WTC11 (cell line): ENCODE results near the gene DPYSL4. TPM values are rescaled to one million over a fixed set of nuclear protein-coding genes. Genes with fewer than 3 reads are reported as not detected.

Experiments
- ATAC-seq: fragments of 200-7000 bp; cut with Tn5 transposase; 2 replicates; pipeline ENCODE4 v1.10.0; 2021; ENCODE audit warnings: mild to moderate bottlenecking, moderate library complexity
- CTCF ChIA-PET: fragments of 300-600 bp; sonication (Branson Sonifier 250); formaldehyde crosslinking; loops from one replicate; lab custom pipeline; 2021; ENCODE audit warnings: antibody characterized with exemption; lab: Charles Lee
- POLR2A ChIA-PET: fragments of 350-600 bp; sonication (Branson Sonifier 250); formaldehyde crosslinking; loops from one replicate; lab custom pipeline; 2021; ENCODE audit warnings: antibody characterized with exemption; lab: Charles Lee
- DNase-seq: peaks from one replicate; pipeline ENCODE4 v3.0.0; 2021; ENCODE audit warnings: low spot score
- H3K27ac Mint-ChIP-seq: 2 replicates; pipeline ENCODE4 v1.8.0; 2021; ENCODE audit warnings: mixed read lengths
- H3K27me3 Mint-ChIP-seq: 2 replicates; pipeline ENCODE4 v1.8.0; 2021; ENCODE audit warnings: low read depth, mild to moderate bottlenecking, moderate library complexity, mixed read lengths
- H3K36me3 Mint-ChIP-seq: 2 replicates; pipeline ENCODE4 v1.8.0; 2021; ENCODE audit warnings: mixed read lengths
- H3K4me1 Mint-ChIP-seq: 2 replicates; pipeline ENCODE4 v1.8.0; 2022; ENCODE audit warnings: mixed read lengths
- H3K4me3 Mint-ChIP-seq: 2 replicates; pipeline ENCODE4 v1.8.0; 2021; ENCODE audit warnings: mild to moderate bottlenecking, moderate library complexity, mixed read lengths
- H3K9me3 Mint-ChIP-seq: 2 replicates; pipeline ENCODE4 v1.8.0; 2021; ENCODE audit warnings: mixed read lengths
- AR ChIP-seq: fragments of 250-450 bp; sonication (Bioruptor Pico); IDR thresholded peaks from 2 replicates; pipeline ENCODE4 v1.9.0; 2021; ENCODE audit warnings: mild to moderate bottlenecking
- ATF3 ChIP-seq: sonication (generic); formaldehyde crosslinking; conservative IDR thresholded peaks from 2 replicates; pipeline ENCODE4 v1.8.1; 2022; ENCODE audit warnings: mild to moderate bottlenecking, missing genetic modification reagents
- CBFB ChIP-seq: sonication (generic); formaldehyde crosslinking; IDR thresholded peaks from 2 replicates; pipeline ENCODE4 v1.8.1; 2022; ENCODE audit warnings: mild to moderate bottlenecking, low read depth, missing genetic modification reagents
- CREM ChIP-seq: sonication (generic); formaldehyde crosslinking; IDR thresholded peaks from 2 replicates; pipeline ENCODE4 v1.8.1; 2022; ENCODE audit warnings: mild to moderate bottlenecking, missing genetic modification reagents, moderate library complexity
- ERG ChIP-seq: fragments of 250-450 bp; sonication (Bioruptor Pico); IDR thresholded peaks from 2 replicates; pipeline ENCODE4 v1.8.0; 2021; ENCODE audit warnings: mild to moderate bottlenecking
- FOXJ3 ChIP-seq: sonication (generic); formaldehyde crosslinking; IDR thresholded peaks from 2 replicates; pipeline ENCODE4 v1.9.0; 2021; ENCODE audit warnings: missing genetic modification reagents, mild to moderate bottlenecking, borderline replicate concordance
- FOXK1 ChIP-seq: sonication (generic); formaldehyde crosslinking; IDR thresholded peaks from 2 replicates; pipeline ENCODE4 v1.8.0; 2022; ENCODE audit warnings: mild to moderate bottlenecking, moderate library complexity, missing genetic modification reagents
- JUN ChIP-seq: sonication (generic); formaldehyde crosslinking; IDR thresholded peaks from 2 replicates; pipeline ENCODE4 v1.8.0; 2023; ENCODE audit warnings: mild to moderate bottlenecking, missing genetic modification reagents
- MXD4 ChIP-seq: fragments of 250-450 bp; sonication (Bioruptor Pico); IDR thresholded peaks from 2 replicates; pipeline ENCODE4 v1.8.0; 2021; ENCODE audit warnings: mild to moderate bottlenecking, moderate library complexity, borderline replicate concordance
- NFYB ChIP-seq: sonication (generic); formaldehyde crosslinking; conservative IDR thresholded peaks from 2 replicates; pipeline ENCODE4 v1.8.0; 2022; ENCODE audit warnings: low read depth, missing genetic modification reagents
- NR1H2 ChIP-seq: sonication (generic); formaldehyde crosslinking; IDR thresholded peaks from 2 replicates; pipeline ENCODE4 v1.9.0; 2021; ENCODE audit warnings: mild to moderate bottlenecking, moderate library complexity, missing genetic modification reagents
- OVOL2 ChIP-seq: fragments of 250-450 bp; sonication (Bioruptor Pico); IDR thresholded peaks from 2 replicates; pipeline ENCODE4 v1.9.0; 2021; ENCODE audit warnings: mild to moderate bottlenecking, borderline replicate concordance
- TEAD4 ChIP-seq: sonication (generic); formaldehyde crosslinking; IDR thresholded peaks from 2 replicates; pipeline ENCODE4 v1.8.0; 2022; ENCODE audit warnings: mild to moderate bottlenecking, missing genetic modification reagents
- ZBTB43 ChIP-seq: sonication (generic); formaldehyde crosslinking; IDR thresholded peaks from 2 replicates; pipeline ENCODE4 v1.8.1; 2023; ENCODE audit warnings: mild to moderate bottlenecking, missing genetic modification reagents
- ZNF263 ChIP-seq: sonication (generic); formaldehyde crosslinking; IDR thresholded peaks from 2 replicates; pipeline ENCODE4 v1.8.1; 2022; ENCODE audit warnings: low read depth, mild to moderate bottlenecking, moderate library complexity, missing genetic modification reagents
- ZNF512 ChIP-seq: sonication (generic); formaldehyde crosslinking; IDR thresholded peaks from 2 replicates; pipeline ENCODE4 v1.8.1; 2022; ENCODE audit warnings: missing genetic modification reagents, borderline replicate concordance
- ZNF532 ChIP-seq: fragments of 250-450 bp; sonication (Bioruptor Pico); IDR thresholded peaks from 2 replicates; pipeline ENCODE4 v1.9.0; 2021; ENCODE audit warnings: mild to moderate bottlenecking, borderline replicate concordance
- ZNF671 ChIP-seq: fragments of 250-450 bp; sonication (Bioruptor Pico); IDR thresholded peaks from 2 replicates; pipeline ENCODE4 v1.8.0; 2021; ENCODE audit warnings: mild to moderate bottlenecking
- total RNA-seq: library from RNA; stranded (reverse); gene quantifications from 3 replicates; pipeline ENCODE4 v1.2.3, GENCODE V29; 2021

Gene DPYSL4
- total RNA-seq, 1 experiment from 2014 or later, result 17.0 TPM

GRCh38 chr10:132223611-132224342 is 37.0 kb downstream of the DPYSL4 start (continued):
- TF ChIP-seq ERG (CRISPR knock-in tag) (no peak), ATF3 (CRISPR knock-in tag) (no peak)
- TF ChIP-seq, all 79 proteins: peak for 0

GRCh38 chr10:132224343-132225072 is 37.8 kb downstream of the DPYSL4 start:
- Mint-ChIP-seq H3K9me3 (no peaks in the 10 kb centered on the region), H3K4me1 (peaks cover 3% of the 10 kb centered on the region), H3K27ac (no peak overlapping the region), H3K4me3 (no peak overlapping the region), H3K27me3 (no peaks in the 10 kb centered on the region)
- no peak for ATAC-seq
- POLR2A ChIA-PET, result no interaction called here
- no peak for TF ChIP-seq ZNF671
- no peak for TF ChIP-seq CBFB (CRISPR knock-in tag)
- TF ChIP-seq JUN (CRISPR knock-in tag), result no peak
- TF ChIP-seq ZNF532 (CRISPR knock-in tag), result no peak
- no peak for TF ChIP-seq ZNF512 (CRISPR knock-in tag)
- TF ChIP-seq TEAD4, result no peak
- TF ChIP-seq, all 79 proteins: peak for 0
- no peaks in the 10 kb centered on the region for H3K36me3 Mint-ChIP-seq
- no peak for DNase-seq
- CTCF ChIA-PET, result interaction anchor here (0.6 to 2.8 kb wide), 5 partner anchors 28 to 136 kb away, joined by 3 to 10 read pairs (median 8); partner anchors contain the start of gene STK32C

GRCh38 chr10:132225073-132225848 is 38.5 kb downstream of the DPYSL4 start:
- ATAC-seq (no peak), DNase-seq (no peak)
- H3K36me3 Mint-ChIP-seq, result no peaks in the 10 kb centered on the region
- no peaks in the 10 kb centered on the region for H3K27me3 Mint-ChIP-seq
- ChIA-PET POLR2A (no interaction called here), CTCF (interaction anchor here (0.6 to 2.8 kb wide), 6 partner anchors 28 to 364 kb away, joined by 3 to 10 read pairs (median 4); partner anchors contain the start of gene STK32C)
- H3K9me3 Mint-ChIP-seq, result no peaks in the 10 kb centered on the region
- H3K27ac Mint-ChIP-seq, result no peak overlapping the region
- H3K4me1 Mint-ChIP-seq, result peaks cover 8% of the 10 kb centered on the region
- H3K4me3 Mint-ChIP-seq, result no peak overlapping the region
- no peak for TF ChIP-seq CREM (CRISPR knock-in tag)
- TF ChIP-seq NR1H2 (CRISPR knock-in tag), result no peak
- no peak for TF ChIP-seq FOXJ3
- TF ChIP-seq ZBTB43 (CRISPR knock-in tag), result no peak
- TF ChIP-seq ZNF263 (CRISPR knock-in tag), result no peak
- TF ChIP-seq AR (CRISPR knock-in tag), result no peak
- TF ChIP-seq FOXK1 (CRISPR knock-in tag), result no peak
- no peak for TF ChIP-seq MXD4
- no peak for TF ChIP-seq OVOL2
- TF ChIP-seq NFYB (CRISPR knock-in tag), result no peak
